Measurements from ENCODE around the gene ACSF3. TPM values are rescaled to one million over a fixed set of nuclear protein-coding genes. Genes with fewer than 3 reads are reported as not detected.

ACSF3 gene
- total RNA-seq, 1 experiment from 2014 or later = 54.9 TPM

- CTCF ChIA-PET = no interaction called here
- BruUV-seq (replicated peaks) = no TSS peak
- Mint-ChIP-seq H3K9me3 (ENCODE audit: low read depth, unreplicated experiment) (no peaks in the 10 kb centered on the region), H3K27me3 (ENCODE audit: unreplicated experiment) (no peaks in the 10 kb centered on the region), H3K4me3 (ENCODE audit: low read depth, unreplicated experiment) (no peak overlapping the region), H3K36me3 (ENCODE audit: insufficient read depth, unreplicated experiment) (peaks cover 9% of the 10 kb centered on the region), H3K27ac (ENCODE audit: unreplicated experiment) (no peak overlapping the region), H3K4me1 (ENCODE audit: low read depth, unreplicated experiment) (no peaks in the 10 kb centered on the region)
- no peak for TF ChIP-seq CTCF (IDR thresholded peaks at IDR 0.05; ENCODE audit: unreplicated experiment)
- no peak for DNase-seq
- intact Hi-C loops (cut with micrococcal nuclease; ENCODE audit: unreplicated experiment) = no loop called here
Measured at GRCh38 chr16:89142474-89143195, 49.0 kb downstream of the ACSF3 start.

GRCh38 chr16:89143201-89143741 lies 49.6 kb downstream of the ACSF3 start:
- Mint-ChIP-seq H3K4me1 (ENCODE audit: low read depth, unreplicated experiment) (no peaks in the 10 kb centered on the region), H3K36me3 (ENCODE audit: insufficient read depth, unreplicated experiment) (peaks cover 12% of the 10 kb centered on the region), H3K4me3 (ENCODE audit: low read depth, unreplicated experiment) (no peak overlapping the region), H3K27me3 (ENCODE audit: unreplicated experiment) (no peaks in the 10 kb centered on the region), H3K27ac (ENCODE audit: unreplicated experiment) (no peak overlapping the region), H3K9me3 (ENCODE audit: low read depth, unreplicated experiment) (no peaks in the 10 kb centered on the region)
- DNase-seq = no peak
- CTCF ChIA-PET = no interaction called here
- no TSS peak for BruUV-seq (replicated peaks)
- intact Hi-C loops (cut with micrococcal nuclease; ENCODE audit: unreplicated experiment) = no loop called here
- TF ChIP-seq CTCF (IDR thresholded peaks at IDR 0.05; ENCODE audit: unreplicated experiment) = no peak

- no peak for DNase-seq
- CTCF ChIA-PET = no interaction called here
- H3K4me3 Mint-ChIP-seq (ENCODE audit: low read depth, unreplicated experiment) = no peak overlapping the region
- no TSS peak for BruUV-seq (replicated peaks)
- H3K4me1 Mint-ChIP-seq (ENCODE audit: low read depth, unreplicated experiment) = no peaks in the 10 kb centered on the region
- H3K27me3 Mint-ChIP-seq (ENCODE audit: unreplicated experiment) = no peaks in the 10 kb centered on the region
- H3K9me3 Mint-ChIP-seq (ENCODE audit: low read depth, unreplicated experiment) = peaks cover 5% of the 10 kb centered on the region
- intact Hi-C loops (cut with micrococcal nuclease; ENCODE audit: unreplicated experiment) = no loop called here
- no peak for TF ChIP-seq CTCF (IDR thresholded peaks at IDR 0.05; ENCODE audit: unreplicated experiment)
- peaks cover 13% of the 10 kb centered on the region for H3K36me3 Mint-ChIP-seq (ENCODE audit: insufficient read depth, unreplicated experiment)
- H3K27ac Mint-ChIP-seq (ENCODE audit: unreplicated experiment) = no peak overlapping the region
Measured at GRCh38 chr16:89143911-89144675, 50.4 kb downstream of the ACSF3 start.

- DNase-seq = no peak
- CTCF ChIA-PET = no interaction called here
- Mint-ChIP-seq H3K27ac (ENCODE audit: unreplicated experiment) (no peak overlapping the region), H3K4me3 (ENCODE audit: low read depth, unreplicated experiment) (no peak overlapping the region), H3K27me3 (ENCODE audit: unreplicated experiment) (no peaks in the 10 kb centered on the region), H3K9me3 (ENCODE audit: low read depth, unreplicated experiment) (peaks cover 10% of the 10 kb centered on the region), H3K4me1 (ENCODE audit: low read depth, unreplicated experiment) (no peaks in the 10 kb centered on the region), H3K36me3 (ENCODE audit: insufficient read depth, unreplicated experiment) (peaks cover 19% of the 10 kb centered on the region)
- no TSS peak for BruUV-seq (replicated peaks)
- intact Hi-C loops (cut with micrococcal nuclease; ENCODE audit: unreplicated experiment) = no loop called here
- TF ChIP-seq CTCF (IDR thresholded peaks at IDR 0.05; ENCODE audit: unreplicated experiment) = no peak
Measured at GRCh38 chr16:89144681-89145080, 51.0 kb downstream of the ACSF3 start.

Measured in Calu3 (cell line).